Astrocyte (in vitro differentiated cells and primary cell): Measurements from ENCODE around the gene HPD. TPM values are rescaled to one million over a fixed set of nuclear protein-coding genes. Genes with fewer than 3 reads are reported as not detected.

Experiments
- DNase-seq: peaks from one replicate; pipeline ENCODE4 v3.0.0-alpha.2; 2010; ENCODE audit warnings: low read depth
- FAIRE-seq: peaks from 2 replicates; lab custom pipeline; 2011; peaks lifted over from hg19 to GRCh38; lab: Jason Lieb, UNC
- H2AFZ ChIP-seq: 2 replicates; pipeline ENCODE4 v1.6.0; 2012; ENCODE audit warnings: low read depth, low read length, inconsistent platforms
- H3K27ac ChIP-seq: 2 replicates; pipeline ENCODE4 v1.5.1; 2011; ENCODE audit warnings: low read depth, low read length, inconsistent platforms
- H3K27me3 ChIP-seq: 2 replicates; pipeline ENCODE4 v1.6.0; 2011; ENCODE audit warnings: low read length, inconsistent platforms; ENCODE audit not compliant: insufficient read depth
- H3K36me3 ChIP-seq: 2 replicates; pipeline ENCODE4 v1.5.1; 2011; ENCODE audit warnings: low read length, inconsistent platforms; ENCODE audit not compliant: insufficient read depth
- H3K4me1 ChIP-seq: 2 replicates; pipeline ENCODE4 v1.5.1; 2011; ENCODE audit warnings: low read length, inconsistent platforms; ENCODE audit not compliant: insufficient read depth
- H3K4me2 ChIP-seq: 2 replicates; pipeline ENCODE4 v1.6.0; 2012; ENCODE audit warnings: low read length, inconsistent platforms
- H3K4me3 ChIP-seq: 2 replicates; pipeline ENCODE4 v1.5.1; 2011; ENCODE audit warnings: low read depth, mild to moderate bottlenecking, low read length, inconsistent platforms; ENCODE audit not compliant: insufficient read depth
- H3K79me2 ChIP-seq: 2 replicates; pipeline ENCODE4 v1.6.0; 2012; ENCODE audit warnings: mild to moderate bottlenecking, low read length, inconsistent platforms; ENCODE audit not compliant: insufficient read depth
- H3K9ac ChIP-seq: 2 replicates; pipeline ENCODE4 v1.6.0; 2012; ENCODE audit warnings: mild to moderate bottlenecking, low read length, inconsistent platforms
- H3K9me3 ChIP-seq: 2 replicates; pipeline ENCODE4 v1.5.1; 2012; ENCODE audit warnings: low read depth, mild to moderate bottlenecking, low read length, inconsistent platforms; ENCODE audit not compliant: insufficient read depth
- H4K20me1 ChIP-seq: 2 replicates; pipeline ENCODE4 v1.6.0; 2012; ENCODE audit warnings: low read length, inconsistent platforms; ENCODE audit not compliant: insufficient read depth
- H3K27ac Mint-ChIP-seq: one replicate; pipeline ENCODE4 v1.8.0; 2021; ENCODE audit warnings: mild to moderate bottlenecking, mixed read lengths; ENCODE audit not compliant: unreplicated experiment
- H3K27me3 Mint-ChIP-seq: one replicate; pipeline ENCODE4 v1.8.0; 2021; ENCODE audit warnings: low read depth, mixed read lengths; ENCODE audit not compliant: unreplicated experiment
- H3K36me3 Mint-ChIP-seq: one replicate; pipeline ENCODE4 v1.8.0; 2021; ENCODE audit warnings: low read depth, mixed read lengths; ENCODE audit not compliant: unreplicated experiment
- H3K4me1 Mint-ChIP-seq: one replicate; pipeline ENCODE4 v1.8.0; 2021; ENCODE audit warnings: low read depth, mixed read lengths; ENCODE audit not compliant: unreplicated experiment
- H3K4me3 Mint-ChIP-seq: one replicate; pipeline ENCODE4 v1.8.0; 2021; ENCODE audit warnings: mild to moderate bottlenecking, moderate library complexity, mixed read lengths; ENCODE audit not compliant: unreplicated experiment
- H3K9me3 Mint-ChIP-seq: one replicate; pipeline ENCODE4 v1.8.0; 2021; ENCODE audit warnings: mild to moderate bottlenecking, mixed read lengths; ENCODE audit not compliant: unreplicated experiment
- CTCF ChIP-seq: IDR thresholded peaks from 2 replicates; pipeline ENCODE4 v1.5.1; 2011; ENCODE audit warnings: low read depth, mild to moderate bottlenecking, inconsistent platforms, low read length, moderate library complexity; ENCODE audit not compliant: insufficient read depth
- EZH2 ChIP-seq: IDR thresholded peaks from 2 replicates; pipeline ENCODE4 v1.6.1; 2012; ENCODE audit warnings: mild to moderate bottlenecking, low read length, inconsistent platforms; ENCODE audit not compliant: insufficient read depth
- total RNA-seq: library from RNA; stranded (reverse); gene quantifications from 2 replicates; pipeline ENCODE4 v1.2.1, GENCODE V29; 2021

Gene HPD
- total RNA-seq, 1 donor from 2014 or later = not detected

GRCh38 chr12:121806009-121806545 lies 52.6 kb downstream of the HPD start:
- Histone ChIP-seq H2AFZ (no peak overlapping the region), H3K9ac (peak overlapping the region; percentile 100), H3K4me2 (peak overlapping the region; percentile 91), H3K79me2 (peaks cover 83% of the 10 kb centered on the region), H4K20me1 (peaks cover 56% of the 10 kb centered on the region), H3K4me3 (peak overlapping the region; percentile 69), H3K27me3 (no peaks in the 10 kb centered on the region), H3K36me3 (peaks cover 22% of the 10 kb centered on the region), H3K4me1 (peaks cover 41% of the 10 kb centered on the region), H3K9me3 (no peaks in the 10 kb centered on the region), H3K27ac (peak overlapping the region; percentile 22)
- Mint-ChIP-seq H3K27ac (peak overlapping the region; percentile 47), H3K27me3 (no peaks in the 10 kb centered on the region), H3K4me3 (peak overlapping the region; percentile 95), H3K9me3 (no peaks in the 10 kb centered on the region), H3K36me3 (peaks cover 13% of the 10 kb centered on the region), H3K4me1 (peaks cover 9% of the 10 kb centered on the region)
- no peak for TF ChIP-seq CTCF
- no peak for TF ChIP-seq EZH2
- DNase-seq = no peak
- no peak for FAIRE-seq

- Mint-ChIP-seq H3K4me3 (peak overlapping the region; percentile 95), H3K36me3 (peaks cover 11% of the 10 kb centered on the region), H3K27ac (peak overlapping the region; percentile 47), H3K27me3 (no peaks in the 10 kb centered on the region), H3K4me1 (peaks cover 6% of the 10 kb centered on the region), H3K9me3 (no peaks in the 10 kb centered on the region)
- Histone ChIP-seq H3K4me3 (peak overlapping the region; percentile 69), H3K27ac (peak overlapping the region; percentile 99), H3K79me2 (peaks cover 80% of the 10 kb centered on the region), H3K27me3 (no peaks in the 10 kb centered on the region), H3K4me1 (peaks cover 39% of the 10 kb centered on the region), H3K9ac (peak overlapping the region; percentile 100), H3K36me3 (peaks cover 18% of the 10 kb centered on the region), H2AFZ (no peak overlapping the region), H3K4me2 (peak overlapping the region; percentile 91), H4K20me1 (peaks cover 49% of the 10 kb centered on the region), H3K9me3 (no peaks in the 10 kb centered on the region)
- FAIRE-seq = no peak
- no peak for DNase-seq
- no peak for TF ChIP-seq CTCF
- no peak for TF ChIP-seq EZH2
Observed at GRCh38 chr12:121805171-121806008, 53.3 kb downstream of the HPD start.
